ENCODE measurements around the gene ENGASE. TPM values are rescaled to one million over a fixed set of nuclear protein-coding genes. Genes with fewer than 3 reads are reported as not detected.

The ENGASE gene
- total and polyA plus RNA-seq, 2 donors (not counting 1 experiment from before 2014, with no cell fraction given) = 3.6 to 14.9 TPM

DNA sequence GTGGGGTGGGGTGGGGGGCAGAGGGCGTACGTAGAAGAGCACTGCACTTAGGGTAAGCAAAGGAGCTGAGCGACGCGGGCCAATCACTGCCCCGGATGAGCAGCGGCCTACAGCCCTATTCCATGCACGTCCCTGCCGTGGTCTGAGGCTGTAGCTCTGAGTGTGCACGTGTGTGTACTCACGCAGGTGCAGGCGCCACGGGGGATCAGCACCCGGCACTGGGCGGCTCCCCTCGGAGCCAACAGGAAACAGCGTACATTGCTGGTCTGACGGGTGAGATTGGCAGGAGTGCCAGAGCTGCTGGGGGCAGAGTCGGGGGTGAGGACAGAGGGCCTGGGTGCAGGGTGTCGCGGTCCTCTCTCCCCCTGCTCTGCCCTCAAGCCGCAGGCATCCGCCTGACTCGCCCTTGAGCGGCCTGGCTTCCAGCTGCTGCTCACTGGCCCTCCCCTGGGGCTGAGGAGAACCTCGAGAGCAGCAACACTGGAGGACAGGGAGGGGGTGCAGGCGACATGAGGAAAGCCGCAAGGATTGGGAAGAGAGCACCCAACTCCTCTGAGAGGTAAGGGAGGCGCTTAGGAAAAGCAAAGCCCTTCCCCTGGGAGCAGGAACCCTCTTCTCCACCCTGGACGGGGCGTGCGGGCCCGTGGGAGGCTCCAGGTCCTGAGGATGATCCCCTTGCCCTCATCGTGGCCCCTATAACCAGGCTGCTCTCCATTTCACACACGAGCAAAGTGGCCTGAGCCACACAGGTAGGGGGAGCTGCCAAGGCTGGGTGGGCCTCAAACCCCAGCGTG is 57.8 kb downstream of the ENGASE start:
- no peak overlapping the region for H3K27ac ChIP-seq (ENCODE audit: insufficient read depth, low read length)
- no peaks in the 10 kb centered on the region for H3K9me3 ChIP-seq (ENCODE audit: control insufficient read depth, insufficient read depth, low read depth, low read length)
- H3K27me3 ChIP-seq (ENCODE audit: control insufficient read depth, insufficient read depth, low read length) = peaks cover 2% of the 10 kb centered on the region
- no peaks in the 10 kb centered on the region for H3K36me3 ChIP-seq (ENCODE audit: control insufficient read depth, insufficient read depth, low read length)
- no peak for TF ChIP-seq EZH2 (IDR thresholded peaks at IDR 0.05; ENCODE audit: low read length, missing control alignments)
- TF ChIP-seq, protein P1, sequence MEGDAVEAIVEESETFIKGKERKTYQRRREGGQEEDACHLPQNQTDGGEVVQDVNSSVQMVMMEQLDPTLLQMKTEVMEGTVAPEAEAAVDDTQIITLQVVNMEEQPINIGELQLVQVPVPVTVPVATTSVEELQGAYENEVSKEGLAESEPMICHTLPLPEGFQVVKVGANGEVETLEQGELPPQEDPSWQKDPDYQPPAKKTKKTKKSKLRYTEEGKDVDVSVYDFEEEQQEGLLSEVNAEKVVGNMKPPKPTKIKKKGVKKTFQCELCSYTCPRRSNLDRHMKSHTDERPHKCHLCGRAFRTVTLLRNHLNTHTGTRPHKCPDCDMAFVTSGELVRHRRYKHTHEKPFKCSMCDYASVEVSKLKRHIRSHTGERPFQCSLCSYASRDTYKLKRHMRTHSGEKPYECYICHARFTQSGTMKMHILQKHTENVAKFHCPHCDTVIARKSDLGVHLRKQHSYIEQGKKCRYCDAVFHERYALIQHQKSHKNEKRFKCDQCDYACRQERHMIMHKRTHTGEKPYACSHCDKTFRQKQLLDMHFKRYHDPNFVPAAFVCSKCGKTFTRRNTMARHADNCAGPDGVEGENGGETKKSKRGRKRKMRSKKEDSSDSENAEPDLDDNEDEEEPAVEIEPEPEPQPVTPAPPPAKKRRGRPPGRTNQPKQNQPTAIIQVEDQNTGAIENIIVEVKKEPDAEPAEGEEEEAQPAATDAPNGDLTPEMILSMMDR (conservative IDR thresholded peaks at IDR 0.05 in 1 of 2, IDR thresholded peaks at IDR 0.05 in 1 of 2; ENCODE audit: low read depth in 1 of 2, low read length in 2 of 2) = no peak
- H3K79me2 ChIP-seq (ENCODE audit: control insufficient read depth, insufficient read depth, low read length) = no peaks in the 10 kb centered on the region
- H4K20me1 ChIP-seq (ENCODE audit: control insufficient read depth, extremely low read depth, insufficient read depth, low read length) = no peaks in the 10 kb centered on the region
- no peak overlapping the region for H3K4me3 ChIP-seq (replicated peaks in 1 of 4; ENCODE audit: control extremely low read depth in 1 of 4, insufficient read depth in 1 of 4, low read depth in 3 of 4, low read length in 4 of 4)
- no peak overlapping the region for H3K4me2 ChIP-seq (ENCODE audit: extremely low read depth, insufficient read depth, low read length)
- no peak overlapping the region for H2AFZ ChIP-seq (ENCODE audit: low read length)
- no peaks in the 10 kb centered on the region for H3K4me1 ChIP-seq (ENCODE audit: control insufficient read depth, extremely low read depth, insufficient read depth, low read length)
- no peak for DNase-seq (ENCODE audit: low read depth in 2 of 2)
- no peak overlapping the region for H3K9ac ChIP-seq (ENCODE audit: insufficient read depth, low read length)

DNA sequence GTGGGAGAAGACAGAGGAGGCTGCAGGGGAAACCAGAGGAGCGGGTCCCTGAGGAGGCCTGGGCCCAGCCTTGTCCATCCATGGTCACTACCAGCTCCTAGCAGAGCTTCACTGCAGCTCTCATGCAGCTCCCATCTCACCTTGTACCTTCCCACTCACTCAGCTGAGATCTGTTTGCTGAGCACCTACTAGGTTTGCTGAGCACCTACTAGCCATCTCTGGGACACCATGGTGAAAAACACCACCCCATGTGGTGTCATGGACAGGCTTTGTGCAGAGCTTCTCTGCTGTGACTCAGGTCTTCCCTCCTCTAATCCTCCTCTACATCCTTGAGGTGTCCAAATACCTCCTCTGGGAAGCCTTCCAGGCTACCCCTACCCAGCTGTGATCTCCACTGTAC is 58.6 kb downstream of the ENGASE start:
- Histone ChIP-seq H3K27me3 (ENCODE audit: control insufficient read depth, insufficient read depth, low read length) (peaks cover 4% of the 10 kb centered on the region), H3K36me3 (ENCODE audit: control insufficient read depth, insufficient read depth, low read length) (no peaks in the 10 kb centered on the region), H3K4me2 (ENCODE audit: extremely low read depth, insufficient read depth, low read length) (no peak overlapping the region), H3K9me3 (ENCODE audit: control insufficient read depth, insufficient read depth, low read depth, low read length) (no peaks in the 10 kb centered on the region), H3K9ac (ENCODE audit: insufficient read depth, low read length) (no peak overlapping the region), H4K20me1 (ENCODE audit: control insufficient read depth, extremely low read depth, insufficient read depth, low read length) (no peaks in the 10 kb centered on the region), H2AFZ (ENCODE audit: low read length) (no peak overlapping the region), H3K4me3 (replicated peaks in 1 of 4; ENCODE audit: control extremely low read depth in 1 of 4, insufficient read depth in 1 of 4, low read depth in 3 of 4, low read length in 4 of 4) (no peak overlapping the region), H3K79me2 (ENCODE audit: control insufficient read depth, insufficient read depth, low read length) (no peaks in the 10 kb centered on the region), H3K4me1 (ENCODE audit: control insufficient read depth, extremely low read depth, insufficient read depth, low read length) (no peaks in the 10 kb centered on the region), H3K27ac (ENCODE audit: insufficient read depth, low read length) (no peak overlapping the region)
- TF ChIP-seq, protein P1 (conservative IDR thresholded peaks at IDR 0.05 in 1 of 2, IDR thresholded peaks at IDR 0.05 in 1 of 2; ENCODE audit: low read depth in 1 of 2, low read length in 2 of 2) = no peak
- TF ChIP-seq EZH2 (IDR thresholded peaks at IDR 0.05; ENCODE audit: low read length, missing control alignments) = no peak
- no peak for DNase-seq (ENCODE audit: low read depth in 2 of 2)

DNA sequence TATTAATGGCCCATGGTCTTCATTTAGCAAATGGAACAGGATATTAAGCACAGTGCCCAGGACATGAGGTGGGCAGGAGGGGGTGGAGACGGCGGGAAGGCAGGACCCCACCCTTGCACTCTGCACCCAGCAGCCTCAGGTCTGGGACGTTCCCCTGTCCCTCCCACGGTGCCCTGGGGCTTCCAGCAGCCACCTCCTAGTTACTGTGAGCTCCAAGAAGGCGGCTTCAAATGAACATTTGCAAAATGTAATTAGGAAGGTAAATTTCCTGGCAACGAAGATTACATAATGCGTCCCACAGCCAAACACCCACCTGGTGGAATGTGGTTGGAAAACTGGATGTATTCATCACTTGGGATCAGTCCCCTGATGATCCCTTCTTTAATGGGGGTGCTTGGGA is 59.4 kb downstream of the ENGASE start:
- Histone ChIP-seq H3K4me2 (ENCODE audit: extremely low read depth, insufficient read depth, low read length) (no peak overlapping the region), H4K20me1 (ENCODE audit: control insufficient read depth, extremely low read depth, insufficient read depth, low read length) (no peaks in the 10 kb centered on the region), H2AFZ (ENCODE audit: low read length) (no peak overlapping the region), H3K27me3 (ENCODE audit: control insufficient read depth, insufficient read depth, low read length) (peaks cover 3% of the 10 kb centered on the region), H3K79me2 (ENCODE audit: control insufficient read depth, insufficient read depth, low read length) (no peaks in the 10 kb centered on the region), H3K27ac (ENCODE audit: insufficient read depth, low read length) (no peak overlapping the region), H3K9ac (ENCODE audit: insufficient read depth, low read length) (no peak overlapping the region), H3K9me3 (ENCODE audit: control insufficient read depth, insufficient read depth, low read depth, low read length) (no peaks in the 10 kb centered on the region), H3K4me1 (ENCODE audit: control insufficient read depth, extremely low read depth, insufficient read depth, low read length) (no peaks in the 10 kb centered on the region), H3K36me3 (ENCODE audit: control insufficient read depth, insufficient read depth, low read length) (no peaks in the 10 kb centered on the region), H3K4me3 (replicated peaks in 1 of 4; ENCODE audit: control extremely low read depth in 1 of 4, insufficient read depth in 1 of 4, low read depth in 3 of 4, low read length in 4 of 4) (no peak overlapping the region)
- no peak for TF ChIP-seq EZH2 (IDR thresholded peaks at IDR 0.05; ENCODE audit: low read length, missing control alignments)
- TF ChIP-seq, protein P1 (conservative IDR thresholded peaks at IDR 0.05 in 1 of 2, IDR thresholded peaks at IDR 0.05 in 1 of 2; ENCODE audit: low read depth in 1 of 2, low read length in 2 of 2) = no peak
- DNase-seq (ENCODE audit: low read depth in 2 of 2) = no peak
